ENCODE measurements around the gene TYSND1. TPM values are rescaled to one million over a fixed set of nuclear protein-coding genes. Genes with fewer than 3 reads are reported as not detected.
A peak's percentile ranks its signal among the peaks of the same experiment; 100 is the strongest.

TYSND1 gene
- total and polyA plus RNA-seq, 2 of the 13 experiments (the other 11 are each of a cell fraction or from before 2014, with no cell fraction given), result 3.3 to 8.9 TPM

GRCh38 chr10:70132098-70133029 lies 14.1 kb downstream of the TYSND1 start, which contains the start of gene AIFM2 (continued):
- TF ChIP-seq ZC3H4 (CRISPR knock-in tag; IDR thresholded peaks at IDR 0.05; ENCODE audit: borderline replicate concordance) (no peak), GLI4 (CRISPR knock-in tag; IDR thresholded peaks at IDR 0.05; ENCODE audit: borderline replicate concordance) (0 out of 2 replicates have a peak, but pooled peaks have one; percentile 20), ZNF652 (CRISPR knock-in tag; IDR thresholded peaks at IDR 0.05; ENCODE audit: borderline replicate concordance, low read depth) (peak; percentile 11; the same call in 1 of the 2 replicates), ZNF451 (CRISPR knock-in tag; IDR thresholded peaks at IDR 0.05) (peak; percentile 55; the same call in 1 of the 2 replicates), ZNF513 (CRISPR knock-in tag; conservative IDR thresholded peaks at IDR 0.05) (no peak), RCOR2 (CRISPR knock-in tag; IDR thresholded peaks at IDR 0.05) (peak; percentile 70; the same call in 1 of the 2 replicates), ZBTB39 (CRISPR knock-in tag; IDR thresholded peaks at IDR 0.05) (peak; percentile 83), ZNF674 (CRISPR knock-in tag; IDR thresholded peaks at IDR 0.05; ENCODE audit: low read depth) (no peak), ZFP36 (IDR thresholded peaks at IDR 0.05; ENCODE audit: borderline replicate concordance, low read depth, low read length, partially characterized antibody) (no peak), ZNF644 (CRISPR knock-in tag; IDR thresholded peaks at IDR 0.05; ENCODE audit: low read depth) (no peak), PTBP1 (IDR thresholded peaks at IDR 0.05; ENCODE audit: low read depth, low read length, poor library complexity, severe bottlenecking) (no peak), ZNF609 (CRISPR knock-in tag; IDR thresholded peaks at IDR 0.05; ENCODE audit: borderline replicate concordance) (peak; percentile 90), NR2F2 (IDR thresholded peaks at IDR 0.05; ENCODE audit: borderline replicate concordance, low read depth) (peak; percentile 56; the same call in 1 of the 2 replicates), ZNF768 (CRISPR knock-in tag; IDR thresholded peaks at IDR 0.05) (0 out of 2 replicates have a peak, but pooled peaks have one; percentile 23)

Measured in HepG2 (cell line).